ENCODE data around the gene BTAF1. TPM values are rescaled to one million over a fixed set of nuclear protein-coding genes. Genes with fewer than 3 reads are reported as not detected.

Gene BTAF1
- polyA plus RNA-seq, 1 donor (not counting 4 experiments of a cell fraction or from before 2014, with no cell fraction given): 42.9 TPM

DNA sequence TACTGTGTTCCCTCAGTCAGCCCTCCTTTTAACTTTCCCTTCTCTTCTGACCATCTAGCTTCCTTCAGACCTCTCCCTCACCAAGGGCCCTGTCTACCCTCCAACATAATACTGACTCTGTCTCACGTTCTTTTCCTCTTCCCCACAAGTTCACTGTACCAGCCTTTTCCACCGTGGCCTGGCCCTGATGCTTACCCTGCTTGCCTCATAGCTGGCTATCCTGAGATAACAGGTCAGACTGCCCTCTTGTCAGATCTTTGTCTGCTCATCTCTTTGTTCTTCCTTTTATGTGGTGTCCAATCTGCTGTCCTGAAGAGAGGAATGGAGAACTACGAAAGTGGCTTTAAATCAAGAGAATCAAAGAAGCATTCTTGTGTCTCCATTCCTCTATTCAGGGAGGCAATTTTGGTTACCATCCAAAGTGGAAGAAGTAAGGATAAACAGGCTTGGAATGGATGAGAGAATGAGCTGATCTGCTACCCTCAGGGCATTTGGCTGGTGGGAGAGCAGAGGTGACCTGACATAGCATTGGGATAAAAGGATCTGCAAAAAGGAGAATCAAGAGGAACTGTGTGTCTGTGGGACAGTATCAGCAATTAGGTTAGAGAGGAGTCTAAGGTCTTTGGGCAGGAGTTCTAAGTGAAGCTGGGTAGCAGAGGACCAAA is 8.1 kb downstream of the BTAF1 start:
- Histone ChIP-seq H3K79me2 (ENCODE audit: control insufficient read depth, insufficient read depth, low read length) (peaks cover 83% of the 10 kb centered on the region), H3K4me1 (ENCODE audit: control insufficient read depth, extremely low read depth, insufficient read depth, low read length) (peaks cover 19% of the 10 kb centered on the region), H3K4me2 (ENCODE audit: control insufficient read depth, extremely low read depth, insufficient read depth, low read depth, low read length) (no peak overlapping the region), H4K20me1 (ENCODE audit: control insufficient read depth, extremely low read depth, insufficient read depth, low read length) (no peaks in the 10 kb centered on the region), H3K9ac (ENCODE audit: control insufficient read depth, extremely low read depth, insufficient read depth, low read length) (no peak overlapping the region), H3K36me3 (ENCODE audit: control insufficient read depth in 2 of 2, extremely low read depth in 1 of 2, insufficient read depth in 2 of 2, low read length in 2 of 2) (peaks cover 7 to 9% of the 10 kb centered on the region in 2 experiments), H3K27ac (ENCODE audit: control insufficient read depth, insufficient read depth, low read length) (no peak overlapping the region), H2AFZ (ENCODE audit: control insufficient read depth, low read length) (no peak overlapping the region), H3K9me3 (ENCODE audit: control insufficient read depth, low read depth, low read length) (no peaks in the 10 kb centered on the region), H3K4me3 (ENCODE audit: control insufficient read depth in 2 of 3, extremely low read depth in 1 of 3, insufficient read depth in 2 of 3, low read depth in 1 of 3, low read length in 3 of 3) (no peak overlapping the region), H3K27me3 (ENCODE audit: control insufficient read depth, extremely low read depth, insufficient read depth, low read length) (no peaks in the 10 kb centered on the region), H3K9me1 (ENCODE audit: control insufficient read depth, extremely low read depth, insufficient read depth, low read length) (peaks cover 5% of the 10 kb centered on the region)
- FAIRE-seq (peak; percentile 63), DNase-seq (ENCODE audit: low read depth, low spot score) (no peak)
- TF ChIP-seq, protein P1, sequence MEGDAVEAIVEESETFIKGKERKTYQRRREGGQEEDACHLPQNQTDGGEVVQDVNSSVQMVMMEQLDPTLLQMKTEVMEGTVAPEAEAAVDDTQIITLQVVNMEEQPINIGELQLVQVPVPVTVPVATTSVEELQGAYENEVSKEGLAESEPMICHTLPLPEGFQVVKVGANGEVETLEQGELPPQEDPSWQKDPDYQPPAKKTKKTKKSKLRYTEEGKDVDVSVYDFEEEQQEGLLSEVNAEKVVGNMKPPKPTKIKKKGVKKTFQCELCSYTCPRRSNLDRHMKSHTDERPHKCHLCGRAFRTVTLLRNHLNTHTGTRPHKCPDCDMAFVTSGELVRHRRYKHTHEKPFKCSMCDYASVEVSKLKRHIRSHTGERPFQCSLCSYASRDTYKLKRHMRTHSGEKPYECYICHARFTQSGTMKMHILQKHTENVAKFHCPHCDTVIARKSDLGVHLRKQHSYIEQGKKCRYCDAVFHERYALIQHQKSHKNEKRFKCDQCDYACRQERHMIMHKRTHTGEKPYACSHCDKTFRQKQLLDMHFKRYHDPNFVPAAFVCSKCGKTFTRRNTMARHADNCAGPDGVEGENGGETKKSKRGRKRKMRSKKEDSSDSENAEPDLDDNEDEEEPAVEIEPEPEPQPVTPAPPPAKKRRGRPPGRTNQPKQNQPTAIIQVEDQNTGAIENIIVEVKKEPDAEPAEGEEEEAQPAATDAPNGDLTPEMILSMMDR (optimal IDR thresholded peaks at IDR 0.05 in 1 of 3, IDR thresholded peaks at IDR 0.05 in 1 of 3, conservative IDR thresholded peaks at IDR 0.05 in 1 of 3; ENCODE audit: extremely low read depth in 1 of 3, insufficient read depth in 2 of 3, low read length in 3 of 3): no peak
- no peak for TF ChIP-seq EZH2 (IDR thresholded peaks at IDR 0.05; ENCODE audit: low read length)
- dilution Hi-C loops (cut with MboI; ENCODE audit: extremely low pct_ligation_motif_present, low sequenced_read_pairs): no loop called here

GRCh38 chr10:91932737-91933136 is 9.2 kb downstream of the BTAF1 start:
- DNase-seq (ENCODE audit: low read depth, low spot score) (no peak), FAIRE-seq (no peak)
- Histone ChIP-seq H4K20me1 (ENCODE audit: control insufficient read depth, extremely low read depth, insufficient read depth, low read length) (no peaks in the 10 kb centered on the region), H3K9ac (ENCODE audit: control insufficient read depth, extremely low read depth, insufficient read depth, low read length) (no peak overlapping the region), H2AFZ (ENCODE audit: control insufficient read depth, low read length) (no peak overlapping the region), H3K4me2 (ENCODE audit: control insufficient read depth, extremely low read depth, insufficient read depth, low read depth, low read length) (no peak overlapping the region), H3K36me3 (ENCODE audit: control insufficient read depth in 2 of 2, extremely low read depth in 1 of 2, insufficient read depth in 2 of 2, low read length in 2 of 2) (peaks cover 9 to 12% of the 10 kb centered on the region in 2 experiments), H3K9me1 (ENCODE audit: control insufficient read depth, extremely low read depth, insufficient read depth, low read length) (peaks cover 5% of the 10 kb centered on the region), H3K27ac (ENCODE audit: control insufficient read depth, insufficient read depth, low read length) (no peak overlapping the region), H3K4me1 (ENCODE audit: control insufficient read depth, extremely low read depth, insufficient read depth, low read length) (peaks cover 19% of the 10 kb centered on the region), H3K79me2 (ENCODE audit: control insufficient read depth, insufficient read depth, low read length) (peaks cover 82% of the 10 kb centered on the region), H3K4me3 (ENCODE audit: control insufficient read depth in 2 of 3, extremely low read depth in 1 of 3, insufficient read depth in 2 of 3, low read depth in 1 of 3, low read length in 3 of 3) (no peak overlapping the region), H3K27me3 (ENCODE audit: control insufficient read depth, extremely low read depth, insufficient read depth, low read length) (no peaks in the 10 kb centered on the region), H3K9me3 (ENCODE audit: control insufficient read depth, low read depth, low read length) (no peaks in the 10 kb centered on the region)
- dilution Hi-C loops (cut with MboI; ENCODE audit: extremely low pct_ligation_motif_present, low sequenced_read_pairs): no loop called here
- TF ChIP-seq, protein P1 (optimal IDR thresholded peaks at IDR 0.05 in 1 of 3, IDR thresholded peaks at IDR 0.05 in 1 of 3, conservative IDR thresholded peaks at IDR 0.05 in 1 of 3; ENCODE audit: extremely low read depth in 1 of 3, insufficient read depth in 2 of 3, low read length in 3 of 3): no peak
- no peak for TF ChIP-seq EZH2 (IDR thresholded peaks at IDR 0.05; ENCODE audit: low read length)

Data from keratinocyte (primary cell).